GM23338 (cell line): ENCODE measurements around the gene CRTC3. TPM values are rescaled to one million over a fixed set of nuclear protein-coding genes. Genes with fewer than 3 reads are reported as not detected.
"Not testable (repeated sequence)": the region's sequence is repeated elsewhere in the genome, so short reads cannot be mapped to it uniquely, and the experiment has no call there.

ENCODE experiments used
- ATAC-seq: fragments of 200-7000 bp; cut with Tn5 transposase; 3 replicates; pipeline ENCODE4 v1.9.1; 2020
- DNase-seq: peaks from one replicate; pipeline ENCODE4 v3.0.0-alpha.2; 2015; ENCODE audit warnings: low spot score
- H2AFZ ChIP-seq: fragments of 200-600 bp; sonication (generic); 2 replicates; pipeline ENCODE4 v1.8.0; 2016; ENCODE audit warnings: antibody characterized with exemption, mild to moderate bottlenecking, moderate library complexity
- H3F3A ChIP-seq: fragments of 200-600 bp; sonication (generic); replicated peaks from 2 replicates; pipeline ENCODE4 v1.8.0; 2017; ENCODE audit warnings: antibody characterized with exemption, mixed run types, low read depth
- H3K27ac ChIP-seq: fragments of 200-600 bp; sonication (generic); 2 replicates; pipeline ENCODE4 v1.6.1; 2016; ENCODE audit warnings: low read depth
- H3K27me3 ChIP-seq: fragments of 200-600 bp; sonication (generic); 2 replicates; pipeline ENCODE4 v1.8.0; 2016; ENCODE audit warnings: mild to moderate bottlenecking, mixed run types, moderate library complexity; ENCODE audit not compliant: insufficient read depth
- H3K36me3 ChIP-seq: fragments of 200-600 bp; sonication (generic); 2 replicates; pipeline ENCODE4 v1.8.0; 2016; ENCODE audit warnings: mild to moderate bottlenecking; ENCODE audit not compliant: insufficient read depth
- H3K4me1 ChIP-seq: fragments of 200-600 bp; sonication (generic); 2 replicates; pipeline ENCODE4 v1.8.0; 2016; ENCODE audit warnings: mild to moderate bottlenecking, moderate library complexity; ENCODE audit not compliant: insufficient read depth
- H3K4me2 ChIP-seq: fragments of 200-600 bp; sonication (generic); 2 replicates; pipeline ENCODE4 v1.7.1; 2017; ENCODE audit warnings: mixed run types
- H3K4me3 ChIP-seq: fragments of 200-600 bp; sonication (generic); 2 replicates; pipeline ENCODE4 v1.6.1; 2016; ENCODE audit warnings: mixed run types
- H3K79me2 ChIP-seq: fragments of 200-600 bp; sonication (generic); replicated peaks from 2 replicates; pipeline ENCODE4 v1.8.0; 2017; ENCODE audit warnings: mild to moderate bottlenecking; ENCODE audit not compliant: insufficient read depth
- H3K9me2 ChIP-seq: fragments of 200-600 bp; sonication (generic); 2 replicates; pipeline ENCODE4 v1.8.0; 2017; ENCODE audit not compliant: insufficient read depth
- H4K20me1 ChIP-seq: fragments of 200-600 bp; sonication (generic); replicated peaks from 2 replicates; pipeline ENCODE4 v1.8.0; 2017; ENCODE audit warnings: mild to moderate bottlenecking; ENCODE audit not compliant: insufficient read depth
- H3K27ac Mint-ChIP-seq: 2 replicates; pipeline ENCODE4 v1.8.0; 2020; ENCODE audit warnings: inconsistent platforms, mild to moderate bottlenecking, moderate library complexity, mixed read lengths
- H3K27me3 Mint-ChIP-seq: 3 replicates; pipeline ENCODE4 v1.8.0; 2022; ENCODE audit warnings: low read depth, mild to moderate bottlenecking, moderate library complexity, mixed read lengths, inconsistent platforms; ENCODE audit not compliant: insufficient read depth, poor library complexity
- H3K36me3 Mint-ChIP-seq: 3 replicates; pipeline ENCODE4 v1.8.0; 2021; ENCODE audit warnings: low read depth, mild to moderate bottlenecking, inconsistent platforms, moderate library complexity, mixed read lengths
- H3K4me1 Mint-ChIP-seq: 3 replicates; pipeline ENCODE4 v1.8.0; 2020; ENCODE audit warnings: mild to moderate bottlenecking, inconsistent platforms, mixed read lengths
- H3K4me3 Mint-ChIP-seq: 3 replicates; pipeline ENCODE4 v1.8.0; 2021; ENCODE audit warnings: moderate library complexity, mild to moderate bottlenecking, inconsistent platforms, mixed read lengths
- H3K9me3 Mint-ChIP-seq: 3 replicates; pipeline ENCODE4 v1.8.0; 2020; ENCODE audit warnings: moderate library complexity, mild to moderate bottlenecking, inconsistent platforms, mixed read lengths
- CREB1 ChIP-seq: fragments of 250-450 bp; sonication (Bioruptor Pico); IDR thresholded peaks from 2 replicates; pipeline ENCODE4 v1.5.0; 2020; ENCODE audit warnings: low read depth, mild to moderate bottlenecking, moderate library complexity
- ETS1 ChIP-seq: IDR thresholded peaks from 2 replicates; pipeline ENCODE4 v1.6.1; 2016; ENCODE audit warnings: antibody characterized with exemption
- EZH2 ChIP-seq: fragments of 200-600 bp; sonication (generic); IDR thresholded peaks from one replicate; pipeline ENCODE4 v1.8.0; 2017; ENCODE audit warnings: antibody characterized with exemption, mild to moderate bottlenecking, low read depth; ENCODE audit not compliant: unreplicated experiment
- EZH2phosphoT487 ChIP-seq: fragments of 200-600 bp; sonication (generic); IDR thresholded peaks from one replicate; pipeline ENCODE4 v1.8.1; 2018; ENCODE audit warnings: antibody characterized with exemption; ENCODE audit not compliant: unreplicated experiment
- JUNB ChIP-seq: IDR thresholded peaks from one replicate; pipeline ENCODE4 v1.6.1; 2016; ENCODE audit warnings: antibody characterized with exemption; ENCODE audit not compliant: unreplicated experiment
- NANOG ChIP-seq: IDR thresholded peaks from 2 replicates; pipeline ENCODE4 v1.6.1; 2016; ENCODE audit warnings: antibody characterized with exemption, borderline replicate concordance
- REST ChIP-seq: IDR thresholded peaks from one replicate; pipeline ENCODE4 v1.6.1; 2018; ENCODE audit warnings: antibody characterized with exemption; ENCODE audit not compliant: unreplicated experiment
- STAT1 ChIP-seq: IDR thresholded peaks from one replicate; pipeline ENCODE4 v1.6.1; 2016; ENCODE audit warnings: antibody characterized with exemption; ENCODE audit not compliant: unreplicated experiment
- ZNF114 ChIP-seq: fragments of 250-450 bp; sonication (Bioruptor Pico); IDR thresholded peaks from 2 replicates; pipeline ENCODE4 v1.5.0; 2020; ENCODE audit warnings: mild to moderate bottlenecking, moderate library complexity
- ZNF331 ChIP-seq: fragments of 250-450 bp; sonication (Bioruptor Pico); IDR thresholded peaks from 2 replicates; pipeline ENCODE4 v1.5.0; 2020; ENCODE audit warnings: low read depth, mild to moderate bottlenecking, moderate library complexity
- polyA plus RNA-seq: library from polyadenylated mRNA; unstranded; fragments of >200 nt; fragmentation: Nextera tagmentation; extraction: Ambion mirVana; gene quantifications from 2 replicates; pipeline ENCODE4 v1.2.1, GENCODE V29; 2016
- total RNA-seq: library from RNA; depleted of rRNA; stranded (reverse); fragments of >200 nt; shearing (Covaris generic); gene quantifications from 2 replicates; pipeline ENCODE4 v1.2.3, GENCODE V29; 2014
- TF ChIP-seq, protein P1 (sequence below), 2 experiments: fragments of 200-600 bp in 1 of 2; sonication (generic) in 1 of 2; conservative IDR thresholded peaks; 2 replicates each; pipeline versions ENCODE4 v1.5.1 to v1.6.1; 2016 to 2017; ENCODE audit warnings: antibody characterized with exemption in 2 of 2, low read depth in 2 of 2, mild to moderate bottlenecking in 2 of 2, moderate library complexity in 1 of 2

CRTC3 gene
- total and polyA plus RNA-seq, 2 experiments from 2014 or later, result 2.8 to 3.8 TPM

- H3K27me3 ChIP-seq, result peaks cover 19% of the 10 kb centered on the region
- H3K27me3 Mint-ChIP-seq, result peaks cover 13% of the 10 kb centered on the region
- H3K4me2 ChIP-seq, H3K36me3 ChIP-seq, DNase-seq, H3K27ac ChIP-seq, H3K4me3 Mint-ChIP-seq, H3K9me3 Mint-ChIP-seq, H3K79me2 ChIP-seq, ATAC-seq, H3K4me3 ChIP-seq, H3F3A ChIP-seq, H3K27ac Mint-ChIP-seq, H3K9me2 ChIP-seq, H3K4me1 Mint-ChIP-seq, H3K36me3 Mint-ChIP-seq, H4K20me1 ChIP-seq, H3K4me1 ChIP-seq: not testable (repeated sequence)
- peak overlapping the region; percentile 43; the same call in 1 of the 2 replicates for H2AFZ ChIP-seq
Observed at GRCh38 chr15:90524018-90524803, 5.5 kb upstream of the CRTC3 start.

GRCh38 chr15:90529011-90529370 is 732 bp upstream of the CRTC3 start:
- Histone ChIP-seq H4K20me1 (peaks cover 8% of the 10 kb centered on the region; the same call in 1 of the 2 replicates), H2AFZ (peak overlapping the region; percentile 97), H3K27me3 (peaks cover 51% of the 10 kb centered on the region), H3F3A (peaks cover 3% of the 10 kb centered on the region; the same call in 1 of the 2 replicates), H3K36me3 (no peaks in the 10 kb centered on the region), H3K4me2 (peak overlapping the region; percentile 80), H3K9me2 (peaks cover 4% of the 10 kb centered on the region; the same call in 1 of the 2 replicates), H3K4me3 (peak overlapping the region; percentile 79), H3K79me2 (no peaks in the 10 kb centered on the region), H3K27ac (no peak overlapping the region), H3K4me1 (no peaks in the 10 kb centered on the region)
- H3K27ac Mint-ChIP-seq, result no peak overlapping the region
- H3K9me3 Mint-ChIP-seq, result 0 out of 3 replicates have a peak, but pooled peaks cover 3% of the 10 kb centered on the region
- H3K27me3 Mint-ChIP-seq, result peaks cover 34% of the 10 kb centered on the region
- H3K36me3 Mint-ChIP-seq, result no peaks in the 10 kb centered on the region; the same call in 2 of the 3 replicates
- H3K4me1 Mint-ChIP-seq, result peaks cover 7% of the 10 kb centered on the region
- no peak for DNase-seq
- H3K4me3 Mint-ChIP-seq, result peak overlapping the region; percentile 78
- no peak for ATAC-seq
- TF ChIP-seq CREB1 (CRISPR knock-in tag), result no peak
- TF ChIP-seq ZNF331 (CRISPR knock-in tag), result no peak
- no peak for TF ChIP-seq NANOG
- TF ChIP-seq ETS1, result no peak
- TF ChIP-seq JUNB, result no peak
- TF ChIP-seq EZH2, result no peak
- no peak for TF ChIP-seq EZH2phosphoT487
- TF ChIP-seq REST, result no peak
- TF ChIP-seq, protein P1, sequence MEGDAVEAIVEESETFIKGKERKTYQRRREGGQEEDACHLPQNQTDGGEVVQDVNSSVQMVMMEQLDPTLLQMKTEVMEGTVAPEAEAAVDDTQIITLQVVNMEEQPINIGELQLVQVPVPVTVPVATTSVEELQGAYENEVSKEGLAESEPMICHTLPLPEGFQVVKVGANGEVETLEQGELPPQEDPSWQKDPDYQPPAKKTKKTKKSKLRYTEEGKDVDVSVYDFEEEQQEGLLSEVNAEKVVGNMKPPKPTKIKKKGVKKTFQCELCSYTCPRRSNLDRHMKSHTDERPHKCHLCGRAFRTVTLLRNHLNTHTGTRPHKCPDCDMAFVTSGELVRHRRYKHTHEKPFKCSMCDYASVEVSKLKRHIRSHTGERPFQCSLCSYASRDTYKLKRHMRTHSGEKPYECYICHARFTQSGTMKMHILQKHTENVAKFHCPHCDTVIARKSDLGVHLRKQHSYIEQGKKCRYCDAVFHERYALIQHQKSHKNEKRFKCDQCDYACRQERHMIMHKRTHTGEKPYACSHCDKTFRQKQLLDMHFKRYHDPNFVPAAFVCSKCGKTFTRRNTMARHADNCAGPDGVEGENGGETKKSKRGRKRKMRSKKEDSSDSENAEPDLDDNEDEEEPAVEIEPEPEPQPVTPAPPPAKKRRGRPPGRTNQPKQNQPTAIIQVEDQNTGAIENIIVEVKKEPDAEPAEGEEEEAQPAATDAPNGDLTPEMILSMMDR (conservative IDR thresholded peaks at IDR 0.05; ENCODE audit: low read depth in 2 of 2), result no peak
- no peak for TF ChIP-seq ZNF114 (CRISPR knock-in tag)
- no peak for TF ChIP-seq STAT1
